ENCODE data around the gene RETSAT. TPM values are rescaled to one million over a fixed set of nuclear protein-coding genes. Genes with fewer than 3 reads are reported as not detected.

RETSAT gene
- total RNA-seq, 1 donor from 2014 or later = 58.1 TPM

- DNase-seq (no peak), ATAC-seq (no peak)
- H3K27me3 ChIP-seq = no peaks in the 10 kb centered on the region
- no peak overlapping the region for H3K27ac ChIP-seq
- peaks cover 30% of the 10 kb centered on the region for H3K36me3 ChIP-seq
- TF ChIP-seq CTCF (IDR thresholded peaks at IDR 0.05) = no peak
- H3K4me3 ChIP-seq = no peak overlapping the region
- H3K4me1 ChIP-seq = peaks cover 4% of the 10 kb centered on the region
- H3K9me3 ChIP-seq = no peaks in the 10 kb centered on the region
- intact Hi-C loops (cut with DNase I) = no loop called here
Measured at GRCh38 chr2:85303780-85304531, 50.4 kb downstream of the RETSAT start.

GRCh38 chr2:85302121-85302520, 52.2 kb downstream of the RETSAT start:
- no peak overlapping the region for H3K4me3 ChIP-seq
- no peaks in the 10 kb centered on the region for H3K9me3 ChIP-seq
- no peak overlapping the region for H3K27ac ChIP-seq
- TF ChIP-seq CTCF (IDR thresholded peaks at IDR 0.05) = no peak
- ATAC-seq (no peak), DNase-seq (no peak)
- intact Hi-C loops (cut with DNase I) = no loop called here
- H3K4me1 ChIP-seq = no peaks in the 10 kb centered on the region
- no peaks in the 10 kb centered on the region for H3K27me3 ChIP-seq
- H3K36me3 ChIP-seq = peaks cover 25% of the 10 kb centered on the region

Other genes starting within 250 kb of the RETSAT start
- gene TCF7L1, start 221.1 kb downstream of the RETSAT start, total RNA-seq = 21.1 TPM
- 156 TPM for gene TGOLN2, start 26.5 kb downstream of the RETSAT start, total RNA-seq
- gene ELMOD3, start 241 bp upstream of the RETSAT start, total RNA-seq = 22.0 TPM
- 419 TPM for gene CAPG, start 55.8 kb upstream of the RETSAT start, total RNA-seq
- 1.0 TPM for gene SH2D6, start 64.2 kb upstream of the RETSAT start, total RNA-seq
- 212 TPM for gene MAT2A, start 184.6 kb upstream of the RETSAT start, total RNA-seq
- 73.2 TPM for gene GGCX, start 207.0 kb upstream of the RETSAT start, total RNA-seq
- 235 TPM for gene VAMP8, start 223.1 kb upstream of the RETSAT start, total RNA-seq
- 84.8 TPM for gene VAMP5, start 229.9 kb upstream of the RETSAT start, total RNA-seq
- 85.9 TPM for gene RNF181, start 241.2 kb upstream of the RETSAT start, total RNA-seq
- gene TMEM150A, start 248.2 kb upstream of the RETSAT start, total RNA-seq = 31.5 TPM

Data from upper lobe of right lung (tissue), 1 donor.